ENCODE results near the gene KCNMB4.

Gene KCNMB4

DNA sequence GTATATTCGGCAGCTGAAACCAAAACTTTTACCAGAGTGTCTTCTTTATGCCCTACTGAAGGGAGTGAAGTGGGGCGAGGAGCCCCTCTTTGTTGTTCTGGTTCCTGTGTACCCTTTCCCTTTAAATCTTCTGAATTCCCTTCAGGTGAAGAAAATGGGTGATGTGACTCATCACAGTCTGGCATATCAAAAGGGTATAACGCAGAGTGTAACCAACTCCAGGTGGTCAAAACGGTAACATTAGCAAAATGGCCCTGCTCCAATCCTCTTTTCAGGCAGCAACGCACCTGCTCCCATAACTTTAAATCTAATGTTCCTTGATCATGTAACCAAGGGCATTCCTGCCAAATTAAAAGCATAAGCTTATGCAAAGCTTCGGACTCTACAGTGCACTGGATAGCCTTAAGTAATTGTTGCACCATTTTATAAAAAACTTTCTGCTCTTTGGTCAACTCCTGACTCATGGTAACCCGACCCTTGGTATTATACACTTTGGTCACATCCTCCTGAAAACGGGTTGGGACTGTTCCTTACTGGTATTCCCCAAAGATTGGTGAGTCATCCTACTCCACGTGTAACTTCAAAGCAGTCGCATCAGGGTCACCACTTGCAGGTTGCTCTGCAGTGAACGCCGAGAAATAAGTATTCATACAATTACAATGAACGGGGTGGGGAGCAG lies 83.1 kb downstream of the KCNMB4 start:
- TF ChIP-seq EZH2 (IDR thresholded peaks at IDR 0.05; ENCODE audit: borderline replicate concordance, low read depth, low read length, severe bottlenecking): no peak
- TF ChIP-seq, protein P1, sequence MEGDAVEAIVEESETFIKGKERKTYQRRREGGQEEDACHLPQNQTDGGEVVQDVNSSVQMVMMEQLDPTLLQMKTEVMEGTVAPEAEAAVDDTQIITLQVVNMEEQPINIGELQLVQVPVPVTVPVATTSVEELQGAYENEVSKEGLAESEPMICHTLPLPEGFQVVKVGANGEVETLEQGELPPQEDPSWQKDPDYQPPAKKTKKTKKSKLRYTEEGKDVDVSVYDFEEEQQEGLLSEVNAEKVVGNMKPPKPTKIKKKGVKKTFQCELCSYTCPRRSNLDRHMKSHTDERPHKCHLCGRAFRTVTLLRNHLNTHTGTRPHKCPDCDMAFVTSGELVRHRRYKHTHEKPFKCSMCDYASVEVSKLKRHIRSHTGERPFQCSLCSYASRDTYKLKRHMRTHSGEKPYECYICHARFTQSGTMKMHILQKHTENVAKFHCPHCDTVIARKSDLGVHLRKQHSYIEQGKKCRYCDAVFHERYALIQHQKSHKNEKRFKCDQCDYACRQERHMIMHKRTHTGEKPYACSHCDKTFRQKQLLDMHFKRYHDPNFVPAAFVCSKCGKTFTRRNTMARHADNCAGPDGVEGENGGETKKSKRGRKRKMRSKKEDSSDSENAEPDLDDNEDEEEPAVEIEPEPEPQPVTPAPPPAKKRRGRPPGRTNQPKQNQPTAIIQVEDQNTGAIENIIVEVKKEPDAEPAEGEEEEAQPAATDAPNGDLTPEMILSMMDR (IDR thresholded peaks at IDR 0.05; ENCODE audit: borderline replicate concordance, extremely low read depth, low read length, poor library complexity, severe bottlenecking): no peak
- Histone ChIP-seq H3K9me3 (ENCODE audit: insufficient read depth, low read length, severe bottlenecking) (peaks cover 4% of the 10 kb centered on the region), H3K9ac (ENCODE audit: low read depth, low read length) (no peak overlapping the region), H4K20me1 (ENCODE audit: insufficient read depth, low read length) (no peaks in the 10 kb centered on the region), H3K36me3 (ENCODE audit: insufficient read depth, low read length) (no peaks in the 10 kb centered on the region), H3K27ac (ENCODE audit: low read length) (no peak overlapping the region), H3K4me1 (ENCODE audit: insufficient read depth, low read length) (no peaks in the 10 kb centered on the region), H3K4me2 (ENCODE audit: insufficient read depth, low read length) (no peak overlapping the region), H3K27me3 (ENCODE audit: insufficient read depth, low read length, poor library complexity) (no peaks in the 10 kb centered on the region), H3K79me2 (ENCODE audit: insufficient read depth, low read length) (no peaks in the 10 kb centered on the region), H3K4me3 (ENCODE audit: low read depth in 1 of 2, low read length in 2 of 2) (no peak overlapping the region), H2AFZ (ENCODE audit: low read depth, low read length) (no peak overlapping the region)
- DNase-seq: no peak
- ATAC-seq (ENCODE audit: insufficient read depth, low read depth): no peak

DNA sequence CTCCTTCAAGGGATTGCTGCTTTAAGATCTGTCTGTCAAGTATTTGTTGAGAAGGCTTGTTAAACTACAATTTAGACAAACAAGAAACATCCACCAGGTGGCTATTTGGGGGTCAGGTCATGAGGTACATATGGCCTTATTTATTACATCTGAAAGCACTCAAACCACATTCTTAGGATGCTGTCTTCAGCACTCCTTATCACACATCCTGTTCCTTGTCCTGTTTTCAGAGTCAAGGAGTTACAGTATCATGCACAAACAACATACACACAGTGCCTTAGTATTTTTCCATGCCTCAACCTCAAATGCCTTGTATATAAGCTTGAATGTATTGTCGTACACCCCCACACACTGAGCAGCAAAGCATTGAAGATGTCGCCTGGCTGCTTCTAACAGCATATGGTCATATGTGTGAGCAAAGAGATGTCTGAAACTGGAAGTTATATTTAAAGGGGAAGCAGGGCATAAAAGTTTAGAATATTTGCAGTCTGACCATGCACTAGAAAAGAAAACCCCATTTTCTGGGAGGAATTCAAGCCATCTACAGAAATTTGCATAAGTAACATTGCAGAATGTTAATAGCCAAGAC lies 83.8 kb downstream of the KCNMB4 start:
- Histone ChIP-seq H3K9ac (ENCODE audit: low read depth, low read length) (no peak overlapping the region), H4K20me1 (ENCODE audit: insufficient read depth, low read length) (no peaks in the 10 kb centered on the region), H3K79me2 (ENCODE audit: insufficient read depth, low read length) (no peaks in the 10 kb centered on the region), H3K4me3 (ENCODE audit: low read depth in 1 of 2, low read length in 2 of 2) (no peak overlapping the region), H3K9me3 (ENCODE audit: insufficient read depth, low read length, severe bottlenecking) (peaks cover 4% of the 10 kb centered on the region), H3K27me3 (ENCODE audit: insufficient read depth, low read length, poor library complexity) (no peaks in the 10 kb centered on the region), H3K36me3 (ENCODE audit: insufficient read depth, low read length) (no peaks in the 10 kb centered on the region), H3K4me1 (ENCODE audit: insufficient read depth, low read length) (no peaks in the 10 kb centered on the region), H3K27ac (ENCODE audit: low read length) (no peak overlapping the region), H3K4me2 (ENCODE audit: insufficient read depth, low read length) (no peak overlapping the region), H2AFZ (ENCODE audit: low read depth, low read length) (no peak overlapping the region)
- TF ChIP-seq, protein P1 (IDR thresholded peaks at IDR 0.05; ENCODE audit: borderline replicate concordance, extremely low read depth, low read length, poor library complexity, severe bottlenecking): no peak
- TF ChIP-seq EZH2 (IDR thresholded peaks at IDR 0.05; ENCODE audit: borderline replicate concordance, low read depth, low read length, severe bottlenecking): no peak
- ATAC-seq (ENCODE audit: insufficient read depth, low read depth): no peak
- DNase-seq: no peak

DNA sequence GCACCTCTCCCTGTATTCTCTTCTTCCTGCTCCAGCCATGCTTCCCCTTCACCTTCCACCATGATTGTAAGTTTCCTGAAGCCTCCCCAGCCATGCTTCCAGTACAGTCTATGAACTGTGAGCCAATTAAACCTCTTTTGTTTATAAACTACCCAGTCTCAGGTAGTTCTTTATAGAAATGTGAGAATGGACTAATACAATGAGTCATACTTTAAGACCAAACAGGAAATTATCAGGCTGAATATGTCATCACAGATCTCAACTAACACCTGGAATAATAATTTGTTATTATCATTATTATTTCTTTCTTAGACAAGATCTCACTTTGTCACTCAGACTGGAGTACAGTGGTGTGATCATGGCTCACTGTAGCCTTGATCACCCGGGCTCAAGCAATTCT lies 85.4 kb downstream of the KCNMB4 start:
- no peaks in the 10 kb centered on the region for H3K27me3 ChIP-seq (ENCODE audit: insufficient read depth, low read length, poor library complexity)
- no peaks in the 10 kb centered on the region for H3K4me1 ChIP-seq (ENCODE audit: insufficient read depth, low read length)
- peaks cover 4% of the 10 kb centered on the region for H3K9me3 ChIP-seq (ENCODE audit: insufficient read depth, low read length, severe bottlenecking)
- DNase-seq (no peak), ATAC-seq (ENCODE audit: insufficient read depth, low read depth) (no peak)
- H4K20me1 ChIP-seq (ENCODE audit: insufficient read depth, low read length): no peaks in the 10 kb centered on the region
- no peak overlapping the region for H2AFZ ChIP-seq (ENCODE audit: low read depth, low read length)
- no peaks in the 10 kb centered on the region for H3K36me3 ChIP-seq (ENCODE audit: insufficient read depth, low read length)
- no peak for TF ChIP-seq EZH2 (IDR thresholded peaks at IDR 0.05; ENCODE audit: borderline replicate concordance, low read depth, low read length, severe bottlenecking)
- TF ChIP-seq, protein P1 (IDR thresholded peaks at IDR 0.05; ENCODE audit: borderline replicate concordance, extremely low read depth, low read length, poor library complexity, severe bottlenecking): no peak
- no peak overlapping the region for H3K9ac ChIP-seq (ENCODE audit: low read depth, low read length)
- H3K4me3 ChIP-seq (ENCODE audit: low read depth in 1 of 2, low read length in 2 of 2): no peak overlapping the region
- no peak overlapping the region for H3K27ac ChIP-seq (ENCODE audit: low read length)
- H3K79me2 ChIP-seq (ENCODE audit: insufficient read depth, low read length): no peaks in the 10 kb centered on the region
- H3K4me2 ChIP-seq (ENCODE audit: insufficient read depth, low read length): no peak overlapping the region

All from DND-41 (cell line).